Keratinocyte (primary cell): Measurements from ENCODE around the gene CLDN20. TPM values are rescaled to one million over a fixed set of nuclear protein-coding genes. Genes with fewer than 3 reads are reported as not detected.

Source experiments
- DNase-seq: peaks from one replicate; pipeline ENCODE4 v3.0.0-alpha.2; 2011; ENCODE audit warnings: low read depth, missing footprints, low spot score
- FAIRE-seq: peaks from 2 replicates; lab custom pipeline; 2011; peaks lifted over from hg19 to GRCh38; lab: Jason Lieb, UNC
- H2AFZ ChIP-seq: 2 replicates; pipeline ENCODE4 v1.6.0; 2012; ENCODE audit warnings: low read length, control low read depth, inconsistent platforms; ENCODE audit not compliant: control insufficient read depth
- H3K27ac ChIP-seq: 2 replicates; pipeline ENCODE4 v1.5.1; 2011; ENCODE audit warnings: low read length; ENCODE audit not compliant: control insufficient read depth, insufficient read depth
- H3K27me3 ChIP-seq: 3 replicates; pipeline ENCODE4 v1.6.0; 2011; ENCODE audit warnings: low read length; ENCODE audit not compliant: control insufficient read depth, insufficient read depth; ENCODE audit errors: extremely low read depth
- H3K36me3 ChIP-seq, 2 experiments: 2 replicates in 1 of 2; 3 replicates in 1 of 2; pipeline ENCODE4 v1.5.1; 2011; ENCODE audit warnings: low read length in 2 of 2, mild to moderate bottlenecking in 1 of 2; ENCODE audit not compliant: control insufficient read depth in 2 of 2, insufficient read depth in 2 of 2; ENCODE audit errors: extremely low read depth in 1 of 2
- H3K4me1 ChIP-seq: 3 replicates; pipeline ENCODE4 v1.5.1; 2011; ENCODE audit warnings: low read length; ENCODE audit not compliant: control insufficient read depth, insufficient read depth; ENCODE audit errors: extremely low read depth
- H3K4me2 ChIP-seq: 3 replicates; pipeline ENCODE4 v1.6.0; 2011; ENCODE audit warnings: low read depth, low read length; ENCODE audit not compliant: control insufficient read depth, insufficient read depth; ENCODE audit errors: extremely low read depth
- H3K4me3 ChIP-seq, 3 experiments: fragments of 200-600 bp in 1 of 3; sonication (generic) in 1 of 3; 2 replicates in 2 of 3; 3 replicates in 1 of 3; pipeline ENCODE4 v1.5.1; 2011 to 2016; ENCODE audit warnings: low read length in 3 of 3, mild to moderate bottlenecking in 3 of 3, control low read depth in 2 of 3, inconsistent platforms in 1 of 3, low read depth in 1 of 3, mixed read lengths in 1 of 3, mixed run types in 1 of 3, moderate library complexity in 1 of 3; ENCODE audit not compliant: control insufficient read depth in 2 of 3, insufficient read depth in 2 of 3; ENCODE audit errors: extremely low read depth in 1 of 3
- H3K79me2 ChIP-seq: 2 replicates; pipeline ENCODE4 v1.6.0; 2012; ENCODE audit warnings: low read length; ENCODE audit not compliant: control insufficient read depth, insufficient read depth
- H3K9ac ChIP-seq: 3 replicates; pipeline ENCODE4 v1.6.0; 2011; ENCODE audit warnings: low read length; ENCODE audit not compliant: control insufficient read depth, insufficient read depth; ENCODE audit errors: extremely low read depth
- H3K9me1 ChIP-seq: 3 replicates; pipeline ENCODE4 v1.6.0; 2011; ENCODE audit warnings: low read length; ENCODE audit not compliant: control insufficient read depth, insufficient read depth; ENCODE audit errors: extremely low read depth
- H3K9me3 ChIP-seq: 2 replicates; pipeline ENCODE4 v1.5.1; 2012; ENCODE audit warnings: low read depth, low read length; ENCODE audit not compliant: control insufficient read depth
- H4K20me1 ChIP-seq: 3 replicates; pipeline ENCODE4 v1.6.0; 2011; ENCODE audit warnings: low read length; ENCODE audit not compliant: control insufficient read depth, insufficient read depth; ENCODE audit errors: extremely low read depth
- EZH2 ChIP-seq: IDR thresholded peaks from one replicate; pipeline ENCODE4 v1.6.1; 2012; ENCODE audit warnings: inconsistent platforms, mild to moderate bottlenecking, low read length, moderate library complexity
- dilution Hi-C: fragments of 300-500 bp; cut with MboI; formaldehyde crosslinking; loops from one replicate; pipeline ENCODE4 v1.7.0; 2020; ENCODE audit warnings: low sequenced_read_pairs; ENCODE audit not compliant: extremely low pct_ligation_motif_present
- polyA plus RNA-seq, 5 experiments: library from polyadenylated mRNA; depleted of rRNA in 3 of 5; stranded (reverse) in 3 of 5; stranded (forward) in 1 of 5; unstranded in 1 of 5; fragments of >200 nt; gene quantifications; 1 replicate in 1 of 5; 2 replicates in 3 of 5; 3 replicates in 1 of 5; pipeline versions ENCODE4 v1.2.1 to v1.2.3, GENCODE V29; 2011 to 2012; ENCODE audit warnings: missing spikeins in 2 of 5, low read depth in 1 of 5, low replicate concordance in 1 of 5
- TF ChIP-seq, protein P1 (sequence below), 3 experiments: IDR thresholded peaks in 1 of 3; conservative IDR thresholded peaks in 1 of 3; optimal IDR thresholded peaks in 1 of 3; 2 replicates in 2 of 3; 3 replicates in 1 of 3; pipeline versions ENCODE3 to v1.5.1; 2011; ENCODE audit warnings: low read length in 3 of 3, mild to moderate bottlenecking in 3 of 3, moderate library complexity in 2 of 3, control low read depth in 1 of 3, inconsistent platforms in 1 of 3; ENCODE audit not compliant: insufficient read depth in 2 of 3; ENCODE audit errors: extremely low read depth in 1 of 3

CLDN20 gene
- polyA plus RNA-seq, 1 donor (not counting 4 experiments of a cell fraction or from before 2014, with no cell fraction given) = 0.09 TPM

GRCh38 chr6:155256122-155256795 lies 7.6 kb upstream of the CLDN20 start:
- H3K9me3 ChIP-seq = no peaks in the 10 kb centered on the region
- H3K27me3 ChIP-seq = no peaks in the 10 kb centered on the region
- TF ChIP-seq EZH2 = no peak
- TF ChIP-seq, protein P1, sequence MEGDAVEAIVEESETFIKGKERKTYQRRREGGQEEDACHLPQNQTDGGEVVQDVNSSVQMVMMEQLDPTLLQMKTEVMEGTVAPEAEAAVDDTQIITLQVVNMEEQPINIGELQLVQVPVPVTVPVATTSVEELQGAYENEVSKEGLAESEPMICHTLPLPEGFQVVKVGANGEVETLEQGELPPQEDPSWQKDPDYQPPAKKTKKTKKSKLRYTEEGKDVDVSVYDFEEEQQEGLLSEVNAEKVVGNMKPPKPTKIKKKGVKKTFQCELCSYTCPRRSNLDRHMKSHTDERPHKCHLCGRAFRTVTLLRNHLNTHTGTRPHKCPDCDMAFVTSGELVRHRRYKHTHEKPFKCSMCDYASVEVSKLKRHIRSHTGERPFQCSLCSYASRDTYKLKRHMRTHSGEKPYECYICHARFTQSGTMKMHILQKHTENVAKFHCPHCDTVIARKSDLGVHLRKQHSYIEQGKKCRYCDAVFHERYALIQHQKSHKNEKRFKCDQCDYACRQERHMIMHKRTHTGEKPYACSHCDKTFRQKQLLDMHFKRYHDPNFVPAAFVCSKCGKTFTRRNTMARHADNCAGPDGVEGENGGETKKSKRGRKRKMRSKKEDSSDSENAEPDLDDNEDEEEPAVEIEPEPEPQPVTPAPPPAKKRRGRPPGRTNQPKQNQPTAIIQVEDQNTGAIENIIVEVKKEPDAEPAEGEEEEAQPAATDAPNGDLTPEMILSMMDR (optimal IDR thresholded peaks at IDR 0.05 in 1 of 3, IDR thresholded peaks at IDR 0.05 in 1 of 3, conservative IDR thresholded peaks at IDR 0.05 in 1 of 3; ENCODE audit: extremely low read depth in 1 of 3, insufficient read depth in 2 of 3, low read length in 3 of 3) = no peak
- FAIRE-seq = no peak
- H3K9ac ChIP-seq = no peak overlapping the region
- no peak for DNase-seq
- no peaks in the 10 kb centered on the region for H3K4me1 ChIP-seq
- H3K9me1 ChIP-seq = no peaks in the 10 kb centered on the region
- peaks cover 3% of the 10 kb centered on the region for H3K79me2 ChIP-seq
- no peak overlapping the region for H3K4me3 ChIP-seq
- H3K4me2 ChIP-seq = no peak overlapping the region
- no peak overlapping the region for H2AFZ ChIP-seq
- H4K20me1 ChIP-seq = no peaks in the 10 kb centered on the region
- peaks cover 28 to 35% of the 10 kb centered on the region in 2 experiments for H3K36me3 ChIP-seq
- H3K27ac ChIP-seq = no peak overlapping the region
- dilution Hi-C loops = loop anchor here (5.0 kb wide), 1 partner anchor 79 kb away; no protein-coding TSS in a partner anchor

- no peak for DNase-seq
- FAIRE-seq = no peak
- H3K27me3 ChIP-seq = no peaks in the 10 kb centered on the region
- H3K27ac ChIP-seq = no peak overlapping the region
- H3K4me1 ChIP-seq = no peaks in the 10 kb centered on the region
- H3K36me3 ChIP-seq = peaks cover 29 to 39% of the 10 kb centered on the region in 2 experiments
- no peaks in the 10 kb centered on the region for H3K9me1 ChIP-seq
- H3K9me3 ChIP-seq = no peaks in the 10 kb centered on the region
- TF ChIP-seq, protein P1 (optimal IDR thresholded peaks at IDR 0.05 in 1 of 3, IDR thresholded peaks at IDR 0.05 in 1 of 3, conservative IDR thresholded peaks at IDR 0.05 in 1 of 3; ENCODE audit: extremely low read depth in 1 of 3, insufficient read depth in 2 of 3, low read length in 3 of 3) = no peak
- TF ChIP-seq EZH2 = no peak
- H4K20me1 ChIP-seq = no peaks in the 10 kb centered on the region
- H3K79me2 ChIP-seq = peaks cover 18% of the 10 kb centered on the region
- no peak overlapping the region for H3K9ac ChIP-seq
- H3K4me2 ChIP-seq = no peak overlapping the region
- no peak overlapping the region for H3K4me3 ChIP-seq
- no peak overlapping the region for H2AFZ ChIP-seq
- dilution Hi-C loops = loop anchor here (5.0 kb wide), 1 partner anchor 80 kb away; no protein-coding TSS in a partner anchor
Observed at GRCh38 chr6:155257796-155258195, 6.0 kb upstream of the CLDN20 start.
